ENCODE measurements around the gene MYRFL. TPM values are rescaled to one million over a fixed set of nuclear protein-coding genes. Genes with fewer than 3 reads are reported as not detected.

MYRFL gene
- total RNA-seq, 4 donors from 2014 or later: 1.1 TPM; not detected in 3

DNA sequence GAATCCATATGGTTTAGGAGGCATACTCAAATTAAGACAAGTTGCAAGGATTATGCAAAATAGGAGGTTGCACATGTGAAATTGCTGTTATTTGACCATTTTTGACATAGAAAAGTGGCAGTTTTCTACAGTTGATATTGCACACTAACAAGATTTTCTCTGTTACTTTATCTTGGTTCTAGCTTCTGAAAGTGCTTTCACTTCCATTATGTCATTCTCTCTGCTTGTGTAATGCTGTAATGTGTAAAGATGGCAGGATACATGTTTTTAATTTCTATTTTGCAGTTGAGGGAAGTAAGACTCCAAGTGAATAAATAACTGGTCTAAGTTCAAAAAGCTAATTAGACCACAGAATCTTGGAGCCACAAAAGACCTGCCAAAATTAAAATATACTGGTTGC lies 60.6 kb downstream of the MYRFL start:
- Histone ChIP-seq H3K27me3 (no peaks in the 10 kb centered on the region), H3K27ac (no peak overlapping the region), H3K4me3 (no peak overlapping the region), H3K4me1 (no peaks in the 10 kb centered on the region), H3K9me3 (no peaks in the 10 kb centered on the region), H3K36me3 (no peaks in the 10 kb centered on the region)
- TF ChIP-seq, protein P1, sequence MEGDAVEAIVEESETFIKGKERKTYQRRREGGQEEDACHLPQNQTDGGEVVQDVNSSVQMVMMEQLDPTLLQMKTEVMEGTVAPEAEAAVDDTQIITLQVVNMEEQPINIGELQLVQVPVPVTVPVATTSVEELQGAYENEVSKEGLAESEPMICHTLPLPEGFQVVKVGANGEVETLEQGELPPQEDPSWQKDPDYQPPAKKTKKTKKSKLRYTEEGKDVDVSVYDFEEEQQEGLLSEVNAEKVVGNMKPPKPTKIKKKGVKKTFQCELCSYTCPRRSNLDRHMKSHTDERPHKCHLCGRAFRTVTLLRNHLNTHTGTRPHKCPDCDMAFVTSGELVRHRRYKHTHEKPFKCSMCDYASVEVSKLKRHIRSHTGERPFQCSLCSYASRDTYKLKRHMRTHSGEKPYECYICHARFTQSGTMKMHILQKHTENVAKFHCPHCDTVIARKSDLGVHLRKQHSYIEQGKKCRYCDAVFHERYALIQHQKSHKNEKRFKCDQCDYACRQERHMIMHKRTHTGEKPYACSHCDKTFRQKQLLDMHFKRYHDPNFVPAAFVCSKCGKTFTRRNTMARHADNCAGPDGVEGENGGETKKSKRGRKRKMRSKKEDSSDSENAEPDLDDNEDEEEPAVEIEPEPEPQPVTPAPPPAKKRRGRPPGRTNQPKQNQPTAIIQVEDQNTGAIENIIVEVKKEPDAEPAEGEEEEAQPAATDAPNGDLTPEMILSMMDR (IDR thresholded peaks at IDR 0.05 in 4 of 5, conservative IDR thresholded peaks at IDR 0.05 in 1 of 5): no peak
- no peak for TF ChIP-seq POLR2A (IDR thresholded peaks at IDR 0.05)
- no peak for ATAC-seq
- intact Hi-C loops (cut with DNase I; ENCODE audit: low total_unique reads): no loop called here
- in situ Hi-C loops (cut with MboI; ENCODE audit: low sequenced_read_pairs in 4 of 4): loop anchor here (10.0 to 25.0 kb wide), 3 partner anchors 689 to 852 kb away; no protein-coding TSS in a partner anchor
- no peak for DNase-seq

DNA sequence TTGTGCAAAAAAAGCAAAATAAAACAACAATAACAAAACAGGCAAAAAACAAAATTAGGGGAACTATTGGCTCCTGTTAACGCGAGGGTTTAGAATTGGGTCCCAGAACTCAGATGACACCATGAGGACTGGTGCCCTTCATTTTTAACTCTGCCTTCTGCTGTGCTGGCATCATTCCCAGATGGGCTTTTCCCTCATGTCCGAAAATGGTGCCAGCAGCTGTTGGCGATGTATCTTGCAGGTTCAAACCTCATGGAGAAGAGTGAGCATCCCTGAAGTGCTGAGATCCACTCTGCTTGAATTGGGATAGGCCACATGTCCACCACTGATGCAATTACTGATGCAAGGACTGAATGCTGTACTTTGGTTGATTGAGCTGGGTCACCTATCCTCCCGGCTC lies 61.1 kb downstream of the MYRFL start:
- intact Hi-C loops (cut with DNase I; ENCODE audit: low total_unique reads): no loop called here
- H3K4me1 ChIP-seq: no peaks in the 10 kb centered on the region
- ATAC-seq: no peak
- no peaks in the 10 kb centered on the region for H3K36me3 ChIP-seq
- no peaks in the 10 kb centered on the region for H3K9me3 ChIP-seq
- DNase-seq: no peak
- H3K4me3 ChIP-seq: no peak overlapping the region
- H3K27me3 ChIP-seq: no peaks in the 10 kb centered on the region
- TF ChIP-seq POLR2A (IDR thresholded peaks at IDR 0.05): no peak
- TF ChIP-seq, protein P1 (IDR thresholded peaks at IDR 0.05 in 4 of 5, conservative IDR thresholded peaks at IDR 0.05 in 1 of 5): no peak
- no peak overlapping the region for H3K27ac ChIP-seq
- in situ Hi-C loops (cut with MboI; ENCODE audit: low sequenced_read_pairs in 4 of 4): loop anchor here (10.0 to 25.0 kb wide), 3 partner anchors 689 to 851 kb away; no protein-coding TSS in a partner anchor

DNA sequence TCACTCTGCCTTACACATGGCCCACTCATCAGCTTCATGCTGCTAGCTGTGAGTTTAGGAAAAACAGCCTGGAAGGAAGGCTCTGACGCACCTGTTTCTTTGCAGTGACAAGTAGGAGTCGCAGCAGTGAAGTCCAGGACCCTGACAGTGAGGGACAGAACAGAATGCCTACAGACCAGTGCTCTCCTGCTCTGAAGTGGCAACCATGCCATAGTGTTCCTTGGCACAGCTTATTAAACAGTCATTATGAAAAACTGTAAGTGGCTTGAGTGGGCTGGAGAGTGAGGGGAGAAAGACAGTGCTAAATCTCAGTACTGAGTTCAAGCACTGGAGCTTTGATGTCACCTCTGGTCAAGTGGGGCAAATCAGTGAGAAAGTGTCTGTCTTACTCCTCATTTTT lies 61.7 kb downstream of the MYRFL start:
- Histone ChIP-seq H3K4me1 (no peaks in the 10 kb centered on the region), H3K27me3 (no peaks in the 10 kb centered on the region), H3K27ac (no peak overlapping the region), H3K4me3 (no peak overlapping the region), H3K36me3 (no peaks in the 10 kb centered on the region), H3K9me3 (no peaks in the 10 kb centered on the region)
- DNase-seq (no peak), ATAC-seq (no peak)
- no peak for TF ChIP-seq POLR2A (IDR thresholded peaks at IDR 0.05)
- TF ChIP-seq, protein P1 (IDR thresholded peaks at IDR 0.05 in 4 of 5, conservative IDR thresholded peaks at IDR 0.05 in 1 of 5): no peak
- intact Hi-C loops (cut with DNase I; ENCODE audit: low total_unique reads) (no loop called here), in situ Hi-C loops (cut with MboI; ENCODE audit: low sequenced_read_pairs in 4 of 4) (loop anchor here (10.0 to 25.0 kb wide), 3 partner anchors 688 to 851 kb away; no protein-coding TSS in a partner anchor)

DNA sequence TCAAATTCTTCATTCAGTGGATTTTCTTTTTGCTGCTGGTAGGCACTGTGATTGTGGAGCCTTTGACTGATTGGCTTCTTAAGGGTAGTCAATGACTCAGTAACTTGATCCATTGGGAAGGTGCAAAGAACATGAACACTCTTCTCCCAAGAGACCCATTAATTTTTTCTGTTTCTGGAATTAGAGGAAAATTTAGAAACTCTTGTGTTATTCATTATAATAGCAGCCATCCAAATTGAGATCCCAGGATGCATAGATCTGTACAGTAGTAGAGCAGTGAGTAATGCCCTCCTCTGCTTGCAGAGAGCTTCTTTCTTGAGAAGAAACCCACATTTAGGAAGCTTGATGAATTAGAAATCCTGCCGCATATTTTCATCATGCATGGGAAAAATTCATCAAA lies 63.9 kb downstream of the MYRFL start:
- H3K27me3 ChIP-seq: no peaks in the 10 kb centered on the region
- no peaks in the 10 kb centered on the region for H3K9me3 ChIP-seq
- no peak for DNase-seq
- H3K4me3 ChIP-seq: no peak overlapping the region
- no peak overlapping the region for H3K27ac ChIP-seq
- intact Hi-C loops (cut with DNase I; ENCODE audit: low total_unique reads) (no loop called here), in situ Hi-C loops (cut with MboI; ENCODE audit: low sequenced_read_pairs in 4 of 4) (loop anchor here (10.0 to 25.0 kb wide), 3 partner anchors 686 to 848 kb away; no protein-coding TSS in a partner anchor)
- ATAC-seq: no peak
- no peaks in the 10 kb centered on the region for H3K4me1 ChIP-seq
- TF ChIP-seq, protein P1 (IDR thresholded peaks at IDR 0.05 in 4 of 5, conservative IDR thresholded peaks at IDR 0.05 in 1 of 5): no peak
- no peak for TF ChIP-seq POLR2A (IDR thresholded peaks at IDR 0.05)
- no peaks in the 10 kb centered on the region for H3K36me3 ChIP-seq
